Epithelial cell of esophagus (primary cell): Measurements from ENCODE around the gene DNAJC11.
"Not testable (repeated sequence)": the region's sequence is repeated elsewhere in the genome, so short reads cannot be mapped to it uniquely, and the experiment has no call there.

Experiments
- DNase-seq: peaks from one replicate; pipeline ENCODE4 v3.0.0; 2010; ENCODE audit warnings: low read depth
- H3K4me3 ChIP-seq: 2 replicates; pipeline ENCODE4 v1.5.1; 2011; ENCODE audit warnings: mild to moderate bottlenecking, low read length, control low read depth
- TF ChIP-seq, protein P1 (sequence below): IDR thresholded peaks from 2 replicates; pipeline ENCODE4 v1.5.1; 2011; ENCODE audit warnings: low read depth, mild to moderate bottlenecking, low read length, control low read depth, inconsistent platforms; ENCODE audit not compliant: insufficient read depth; ENCODE audit errors: missing control alignments

The DNAJC11 gene

DNA sequence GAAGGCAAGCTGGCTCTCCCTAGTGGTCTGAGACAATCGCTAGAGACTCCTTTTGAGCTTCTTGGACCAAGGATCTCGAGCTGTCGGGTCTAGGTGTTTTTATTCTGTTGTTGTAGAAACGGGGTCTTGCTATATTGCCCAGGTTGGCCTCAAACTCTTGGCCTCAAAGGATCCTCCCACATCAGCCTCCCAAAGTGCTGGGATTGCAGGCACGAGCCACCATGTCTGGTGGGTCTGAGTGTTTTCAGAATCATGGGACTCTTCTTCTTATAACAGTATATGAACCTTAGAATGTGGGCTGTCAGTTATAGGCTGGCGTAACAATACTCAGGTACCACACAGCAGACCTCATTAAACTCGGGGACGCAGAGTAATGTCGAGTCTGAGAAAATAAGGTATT, 33.1 kb downstream of the DNAJC11 start:
- H3K4me3 ChIP-seq = no peak overlapping the region
- TF ChIP-seq, protein P1, sequence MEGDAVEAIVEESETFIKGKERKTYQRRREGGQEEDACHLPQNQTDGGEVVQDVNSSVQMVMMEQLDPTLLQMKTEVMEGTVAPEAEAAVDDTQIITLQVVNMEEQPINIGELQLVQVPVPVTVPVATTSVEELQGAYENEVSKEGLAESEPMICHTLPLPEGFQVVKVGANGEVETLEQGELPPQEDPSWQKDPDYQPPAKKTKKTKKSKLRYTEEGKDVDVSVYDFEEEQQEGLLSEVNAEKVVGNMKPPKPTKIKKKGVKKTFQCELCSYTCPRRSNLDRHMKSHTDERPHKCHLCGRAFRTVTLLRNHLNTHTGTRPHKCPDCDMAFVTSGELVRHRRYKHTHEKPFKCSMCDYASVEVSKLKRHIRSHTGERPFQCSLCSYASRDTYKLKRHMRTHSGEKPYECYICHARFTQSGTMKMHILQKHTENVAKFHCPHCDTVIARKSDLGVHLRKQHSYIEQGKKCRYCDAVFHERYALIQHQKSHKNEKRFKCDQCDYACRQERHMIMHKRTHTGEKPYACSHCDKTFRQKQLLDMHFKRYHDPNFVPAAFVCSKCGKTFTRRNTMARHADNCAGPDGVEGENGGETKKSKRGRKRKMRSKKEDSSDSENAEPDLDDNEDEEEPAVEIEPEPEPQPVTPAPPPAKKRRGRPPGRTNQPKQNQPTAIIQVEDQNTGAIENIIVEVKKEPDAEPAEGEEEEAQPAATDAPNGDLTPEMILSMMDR = no peak
- DNase-seq = no peak

DNA sequence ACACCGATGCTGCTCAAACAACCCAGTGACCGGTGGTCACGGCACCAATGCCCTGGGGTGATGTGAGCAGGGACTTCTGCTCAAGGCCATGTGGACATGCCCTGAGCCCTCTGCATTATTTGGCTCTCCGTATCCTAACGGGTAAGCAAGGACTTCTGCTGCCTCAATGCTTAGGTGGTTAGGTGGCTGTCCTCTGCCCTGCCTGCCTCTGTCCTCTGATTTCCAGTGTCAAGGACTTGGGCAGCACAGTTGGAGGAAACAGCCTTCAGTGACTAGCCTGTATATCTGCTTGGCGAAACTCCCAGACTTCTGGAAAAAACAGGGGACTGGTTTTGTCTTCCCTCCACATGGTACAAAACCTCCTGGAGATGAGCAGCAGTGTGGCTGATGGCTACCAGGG, 34.5 kb downstream of the DNAJC11 start:
- no peak overlapping the region for H3K4me3 ChIP-seq
- TF ChIP-seq, protein P1 = no peak
- DNase-seq = no peak

DNA sequence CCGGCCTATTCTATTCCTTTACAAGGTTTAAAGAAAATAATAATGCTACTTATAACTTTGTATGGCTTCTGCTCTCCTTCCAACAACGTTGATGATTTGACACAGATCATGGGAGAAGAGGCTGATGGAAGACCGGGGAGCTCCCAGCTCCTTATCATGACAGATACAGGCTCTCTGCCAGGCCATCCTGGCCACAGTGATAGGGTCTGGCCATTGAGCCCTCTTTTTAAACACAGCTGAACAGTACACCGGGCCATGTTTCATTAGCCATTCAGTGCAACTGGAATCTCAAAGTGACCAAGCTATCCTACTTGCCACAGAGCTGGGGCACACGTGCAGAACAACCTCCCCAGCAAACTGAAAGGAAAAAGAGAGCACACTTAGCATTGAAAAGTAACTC, 34.9 kb downstream of the DNAJC11 start:
- no peak overlapping the region for H3K4me3 ChIP-seq
- TF ChIP-seq, protein P1 = no peak
- no peak for DNase-seq

DNA sequence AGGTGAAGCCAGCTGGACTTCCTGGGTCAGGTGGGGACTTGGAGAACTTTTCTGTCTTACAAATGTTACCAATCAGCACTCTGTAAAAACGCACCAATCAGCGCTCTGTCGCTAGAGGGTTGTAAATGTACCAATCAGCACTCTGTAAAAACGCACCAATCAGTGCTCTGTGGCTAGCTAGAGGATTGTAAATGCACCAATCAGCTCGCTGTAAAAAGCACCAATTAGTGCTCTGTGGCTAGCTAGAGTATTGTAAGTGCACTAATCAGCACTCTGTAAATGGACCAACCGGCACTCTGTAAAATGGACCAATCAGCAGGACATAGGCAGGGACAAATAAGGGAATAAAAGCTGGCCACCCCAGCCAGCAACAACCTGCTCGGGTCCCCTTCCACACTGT, 39.1 kb downstream of the DNAJC11 start:
- not testable (repeated sequence) for H3K4me3 ChIP-seq, DNase-seq

DNA sequence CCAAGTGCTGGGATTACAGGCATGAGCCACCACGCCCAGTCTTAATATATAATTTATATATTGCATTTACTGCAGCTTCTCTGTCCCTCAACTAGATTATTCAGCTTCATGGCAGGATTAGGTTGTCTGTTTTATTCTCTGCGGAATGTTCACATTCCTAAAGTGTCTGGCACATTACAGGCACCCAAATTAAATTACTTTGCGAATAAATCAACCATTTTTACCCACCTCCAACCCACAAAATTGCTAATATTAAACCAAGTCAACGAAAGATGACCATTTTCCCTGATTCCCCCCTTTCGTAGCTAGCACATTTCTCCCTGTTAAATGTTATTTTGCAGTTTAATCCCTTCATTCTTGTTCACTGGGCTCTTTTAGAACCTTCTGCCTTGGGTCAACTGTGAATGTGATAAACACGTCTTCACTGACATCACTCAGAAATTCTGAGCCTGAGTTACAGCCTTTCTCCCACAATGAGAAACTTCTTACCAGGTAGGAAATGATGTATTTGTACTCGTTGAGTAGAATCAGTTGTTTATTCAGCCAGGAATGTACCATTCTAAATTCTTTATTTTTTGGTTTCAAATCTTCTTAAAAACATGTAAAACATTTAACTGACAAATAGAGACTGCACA, 41.1 kb downstream of the DNAJC11 start:
- TF ChIP-seq, protein P1 = no peak
- DNase-seq = no peak
- H3K4me3 ChIP-seq = no peak overlapping the region

DNA sequence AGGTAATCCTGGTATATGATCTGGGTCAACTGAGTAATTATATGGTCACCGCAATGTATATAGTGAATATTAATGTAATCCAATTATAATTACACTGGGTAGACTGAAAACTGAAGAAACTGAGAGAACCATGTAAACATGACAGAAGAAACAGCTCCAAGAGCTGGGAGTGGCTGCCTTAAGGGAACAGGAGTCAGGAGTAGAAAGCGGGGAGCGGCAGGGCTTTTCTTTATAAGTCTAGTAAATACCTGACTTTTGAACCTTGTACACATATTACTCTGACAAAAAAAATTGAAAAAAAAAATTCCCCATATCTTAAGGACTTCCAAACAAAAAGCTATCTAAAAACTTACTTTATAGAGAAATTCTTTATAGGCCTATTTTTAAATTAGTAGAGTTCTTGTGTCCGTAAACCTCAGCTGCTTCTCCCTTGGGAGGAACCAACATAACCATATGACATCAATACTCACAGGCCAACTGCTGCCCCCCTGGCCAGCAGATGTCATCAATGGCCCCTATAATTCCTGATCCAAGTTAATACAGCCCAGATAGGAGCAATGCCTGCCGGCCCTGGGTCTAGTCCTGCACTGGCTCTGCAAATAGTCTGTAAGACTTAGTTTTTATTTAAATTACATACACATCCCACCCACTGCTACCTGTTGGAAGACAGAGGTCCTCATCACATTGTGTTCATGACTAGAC, 43.1 kb downstream of the DNAJC11 start:
- TF ChIP-seq, protein P1 = no peak
- H3K4me3 ChIP-seq = no peak overlapping the region
- no peak for DNase-seq

DNA sequence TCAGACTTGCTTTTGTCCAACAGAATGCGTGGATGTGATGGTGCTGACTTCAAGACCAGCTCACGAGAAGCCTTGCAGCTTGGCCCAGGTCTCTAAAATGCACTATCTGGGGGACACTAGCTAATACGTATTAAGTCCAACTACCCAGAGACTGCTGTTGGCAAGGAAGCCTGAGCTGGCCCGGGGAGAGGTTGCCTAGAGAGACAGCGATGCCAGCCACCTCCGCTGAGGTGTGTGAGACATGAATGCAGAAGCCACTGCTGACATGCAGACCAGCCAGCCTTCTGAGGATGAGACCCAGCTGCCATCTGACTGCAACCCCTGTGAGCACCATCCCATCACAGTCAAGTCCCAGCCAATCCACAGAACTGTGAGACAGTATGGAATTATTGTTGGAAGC, 44.5 kb downstream of the DNAJC11 start:
- TF ChIP-seq, protein P1 = no peak
- no peak for DNase-seq
- H3K4me3 ChIP-seq = no peak overlapping the region
